ENCODE data around the gene WBP1L. TPM values are rescaled to one million over a fixed set of nuclear protein-coding genes. Genes with fewer than 3 reads are reported as not detected.

Gene WBP1L
- polyA plus RNA-seq, 1 experiment = 27.6 TPM

- ChIA-PET CTCF (interaction anchor here (0.8 to 3.1 kb wide), 3 partner anchors 11 to 15 kb away, joined by 3 to 27 read pairs (median 3); no protein-coding TSS in a partner anchor), POLR2A (interaction anchor here (0.6 to 1.2 kb wide), 4 partner anchors 11 to 86 kb away, joined by 3 to 6 read pairs (median 5); partner anchors contain the start of gene WBP1L)
- no peak for TF ChIP-seq CTCF (IDR thresholded peaks at IDR 0.05; ENCODE audit: low read depth, low read length)
- Histone ChIP-seq H3K4me3 (ENCODE audit: low read depth, low read length) (no peak overlapping the region), H3K27ac (ENCODE audit: low read depth, low read length) (no peak overlapping the region), H3K9me3 (ENCODE audit: control insufficient read depth, insufficient read depth, low read length) (no peaks in the 10 kb centered on the region), H3K27me3 (ENCODE audit: control insufficient read depth, insufficient read depth, low read length) (no peaks in the 10 kb centered on the region)
- no peak for DNase-seq (ENCODE audit: low read depth, low spot score)
Observed at GRCh38 chr10:102764470-102765161, 20.9 kb downstream of the WBP1L start.

- DNase-seq (ENCODE audit: low read depth, low spot score) = no peak
- H3K27ac ChIP-seq (ENCODE audit: low read depth, low read length) = no peak overlapping the region
- POLR2A ChIA-PET = interaction anchor here (1.1 to 1.2 kb wide), 2 partner anchors 12 to 22 kb away, joined by 4 to 6 read pairs; partner anchors contain the start of gene WBP1L
- no peak overlapping the region for H3K4me3 ChIP-seq (ENCODE audit: low read depth, low read length)
- CTCF ChIA-PET = no interaction called here
- no peak for TF ChIP-seq CTCF (IDR thresholded peaks at IDR 0.05; ENCODE audit: low read depth, low read length)
- no peaks in the 10 kb centered on the region for H3K9me3 ChIP-seq (ENCODE audit: control insufficient read depth, insufficient read depth, low read length)
- no peaks in the 10 kb centered on the region for H3K27me3 ChIP-seq (ENCODE audit: control insufficient read depth, insufficient read depth, low read length)
Observed at GRCh38 chr10:102765336-102765735, 21.6 kb downstream of the WBP1L start.

- Histone ChIP-seq H3K9me3 (ENCODE audit: control insufficient read depth, insufficient read depth, low read length) (no peaks in the 10 kb centered on the region), H3K27ac (ENCODE audit: low read depth, low read length) (no peak overlapping the region), H3K27me3 (ENCODE audit: control insufficient read depth, insufficient read depth, low read length) (no peaks in the 10 kb centered on the region), H3K4me3 (ENCODE audit: low read depth, low read length) (no peak overlapping the region)
- DNase-seq (ENCODE audit: low read depth, low spot score) = no peak
- ChIA-PET POLR2A (interaction anchor here (1.0 kb wide), 1 partner anchor 14 kb away, joined by 3 read pairs; no protein-coding TSS in a partner anchor), CTCF (no interaction called here)
- no peak for TF ChIP-seq CTCF (IDR thresholded peaks at IDR 0.05; ENCODE audit: low read depth, low read length)
Observed at GRCh38 chr10:102767428-102768160, 23.8 kb downstream of the WBP1L start.

GRCh38 chr10:102769375-102770107, 25.8 kb downstream of the WBP1L start:
- no peaks in the 10 kb centered on the region for H3K9me3 ChIP-seq (ENCODE audit: control insufficient read depth, insufficient read depth, low read length)
- TF ChIP-seq CTCF (IDR thresholded peaks at IDR 0.05; ENCODE audit: low read depth, low read length) = no peak
- CTCF ChIA-PET = interaction anchor here (1.5 kb wide), 1 partner anchor 17 kb away, joined by 4 read pairs; no protein-coding TSS in a partner anchor
- H3K27me3 ChIP-seq (ENCODE audit: control insufficient read depth, insufficient read depth, low read length) = no peaks in the 10 kb centered on the region
- H3K4me3 ChIP-seq (ENCODE audit: low read depth, low read length) = no peak overlapping the region
- DNase-seq (ENCODE audit: low read depth, low spot score) = no peak
- POLR2A ChIA-PET = interaction anchor here (0.7 kb wide), 1 partner anchor 78 kb away, joined by 6 read pairs; no protein-coding TSS in a partner anchor
- H3K27ac ChIP-seq (ENCODE audit: low read depth, low read length) = no peak overlapping the region
